Measurements from ENCODE around the gene SLC10A4.

- TF ChIP-seq GATA2 (IDR thresholded peaks at IDR 0.05; ENCODE audit: low read depth, low read length), result no peak
- no peak for TF ChIP-seq GATA3 (IDR thresholded peaks at IDR 0.05; ENCODE audit: low read depth, low read length)
These were observed 55.2 kb downstream of the SLC10A4 start for GRCh38 chr4:48538358-48538757.
